PC-9 (cell line): ENCODE measurements around the gene PDZRN4.

Experiments used
- EZH2 ChIP-seq: fragments of 200-600 bp; sonication (generic); IDR thresholded peaks from 2 replicates; pipeline ENCODE4 v1.8.0; 2017; ENCODE audit warnings: antibody characterized with exemption, low read depth
- TF ChIP-seq, protein P1 (sequence below): fragments of 200-600 bp; sonication (generic); conservative IDR thresholded peaks from 2 replicates; pipeline ENCODE4 v1.6.1; 2017; ENCODE audit warnings: mixed run types, antibody characterized with exemption, mild to moderate bottlenecking, moderate library complexity

DNA sequence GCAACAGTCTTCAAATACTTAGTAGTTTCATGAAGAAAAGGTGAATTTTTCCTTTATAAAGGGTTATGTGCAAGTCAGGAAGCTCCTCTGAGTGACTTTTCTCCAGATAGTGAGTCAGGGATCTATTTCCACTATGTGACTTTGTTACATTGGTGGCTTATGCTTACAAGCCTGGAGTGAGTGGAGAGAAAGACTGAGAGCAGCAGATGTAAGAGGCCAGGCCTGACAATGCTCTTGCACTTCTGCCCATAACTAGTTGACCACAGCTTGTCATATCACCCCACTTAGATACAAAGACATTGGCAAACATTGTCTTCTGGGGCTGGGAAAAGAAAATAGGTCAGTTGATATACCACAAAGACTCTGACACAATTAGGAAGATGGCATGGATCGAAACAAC, 236.5 kb downstream of the PDZRN4 start:
- TF ChIP-seq, protein P1, sequence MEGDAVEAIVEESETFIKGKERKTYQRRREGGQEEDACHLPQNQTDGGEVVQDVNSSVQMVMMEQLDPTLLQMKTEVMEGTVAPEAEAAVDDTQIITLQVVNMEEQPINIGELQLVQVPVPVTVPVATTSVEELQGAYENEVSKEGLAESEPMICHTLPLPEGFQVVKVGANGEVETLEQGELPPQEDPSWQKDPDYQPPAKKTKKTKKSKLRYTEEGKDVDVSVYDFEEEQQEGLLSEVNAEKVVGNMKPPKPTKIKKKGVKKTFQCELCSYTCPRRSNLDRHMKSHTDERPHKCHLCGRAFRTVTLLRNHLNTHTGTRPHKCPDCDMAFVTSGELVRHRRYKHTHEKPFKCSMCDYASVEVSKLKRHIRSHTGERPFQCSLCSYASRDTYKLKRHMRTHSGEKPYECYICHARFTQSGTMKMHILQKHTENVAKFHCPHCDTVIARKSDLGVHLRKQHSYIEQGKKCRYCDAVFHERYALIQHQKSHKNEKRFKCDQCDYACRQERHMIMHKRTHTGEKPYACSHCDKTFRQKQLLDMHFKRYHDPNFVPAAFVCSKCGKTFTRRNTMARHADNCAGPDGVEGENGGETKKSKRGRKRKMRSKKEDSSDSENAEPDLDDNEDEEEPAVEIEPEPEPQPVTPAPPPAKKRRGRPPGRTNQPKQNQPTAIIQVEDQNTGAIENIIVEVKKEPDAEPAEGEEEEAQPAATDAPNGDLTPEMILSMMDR: no peak
- no peak for TF ChIP-seq EZH2
